ENCODE results near the gene IL4R. TPM values are rescaled to one million over a fixed set of nuclear protein-coding genes. Genes with fewer than 3 reads are reported as not detected.

The IL4R gene
- total and polyA plus RNA-seq, 2 of the 13 experiments (the other 11 are each of a cell fraction or from before 2014, with no cell fraction given): 15.9 to 49.6 TPM

GRCh38 chr16:27264151-27264550, 49.6 kb upstream of the IL4R start (continued):
- TF ChIP-seq SIX1 (CRISPR knock-in tag; IDR thresholded peaks at IDR 0.05; ENCODE audit: borderline replicate concordance): no peak
- TF ChIP-seq LCORL (IDR thresholded peaks at IDR 0.05): peak; percentile 78; the same call in 1 of the 2 replicates
- TF ChIP-seq LCORL (CRISPR knock-in tag; IDR thresholded peaks at IDR 0.05): peak; percentile 89
- no peak for TF ChIP-seq REST (IDR thresholded peaks at IDR 0.05; ENCODE audit: borderline replicate concordance in 1 of 2, low read depth in 1 of 2, low read length in 2 of 2)
- no peak for TF ChIP-seq ZSCAN5A (CRISPR knock-in tag; IDR thresholded peaks at IDR 0.05; ENCODE audit: borderline replicate concordance)
- TF ChIP-seq ZBTB20 (CRISPR knock-in tag; IDR thresholded peaks at IDR 0.05; ENCODE audit: borderline replicate concordance, low read depth): no peak
- no peak for TF ChIP-seq MAX (IDR thresholded peaks at IDR 0.05)
- no peak for TF ChIP-seq NCOA5 (CRISPR knock-in tag; IDR thresholded peaks at IDR 0.05)
- no peak for TF ChIP-seq ZNF33A (CRISPR knock-in tag; IDR thresholded peaks at IDR 0.05; ENCODE audit: borderline replicate concordance)
- no peak for TF ChIP-seq MTF2 (CRISPR knock-in tag; IDR thresholded peaks at IDR 0.05; ENCODE audit: borderline replicate concordance)
- no peak for TF ChIP-seq PRPF4 (IDR thresholded peaks at IDR 0.05; ENCODE audit: low read depth, low read length, poor library complexity, severe bottlenecking)
- TF ChIP-seq EZH2 (conservative IDR thresholded peaks at IDR 0.05; ENCODE audit: low read depth, low read length): no peak
- TF ChIP-seq ZNF549 (CRISPR knock-in tag; IDR thresholded peaks at IDR 0.05): no peak
- TF ChIP-seq ZNF17 (CRISPR knock-in tag; IDR thresholded peaks at IDR 0.05): no peak
- TF ChIP-seq ZNF205 (CRISPR knock-in tag; IDR thresholded peaks at IDR 0.05): 0 out of 2 replicates have a peak, but pooled peaks have one; percentile 36
- TF ChIP-seq ZSCAN29 (CRISPR knock-in tag; conservative IDR thresholded peaks at IDR 0.05): no peak
- TF ChIP-seq TOPORS (CRISPR knock-in tag; IDR thresholded peaks at IDR 0.05): no peak
- TF ChIP-seq SP4 (CRISPR knock-in tag; IDR thresholded peaks at IDR 0.05): no peak
- TF ChIP-seq SAP130 (CRISPR knock-in tag; IDR thresholded peaks at IDR 0.05; ENCODE audit: low read depth): peak; percentile 81
- no peak for TF ChIP-seq MAF1 (CRISPR knock-in tag; IDR thresholded peaks at IDR 0.05; ENCODE audit: borderline replicate concordance)
- no peak for TF ChIP-seq ZNF788 (CRISPR knock-in tag; IDR thresholded peaks at IDR 0.05; ENCODE audit: borderline replicate concordance)
- TF ChIP-seq CEBPG (CRISPR knock-in tag; IDR thresholded peaks at IDR 0.05): peak; percentile 94
- no peak for TF ChIP-seq MBD4 (IDR thresholded peaks at IDR 0.05; ENCODE audit: borderline replicate concordance, low read length)

Measured in HepG2 (cell line).